ENCODE data around the gene IL19.
A peak's percentile ranks its signal among the peaks of the same experiment; 100 is the strongest.

Gene IL19

DNA sequence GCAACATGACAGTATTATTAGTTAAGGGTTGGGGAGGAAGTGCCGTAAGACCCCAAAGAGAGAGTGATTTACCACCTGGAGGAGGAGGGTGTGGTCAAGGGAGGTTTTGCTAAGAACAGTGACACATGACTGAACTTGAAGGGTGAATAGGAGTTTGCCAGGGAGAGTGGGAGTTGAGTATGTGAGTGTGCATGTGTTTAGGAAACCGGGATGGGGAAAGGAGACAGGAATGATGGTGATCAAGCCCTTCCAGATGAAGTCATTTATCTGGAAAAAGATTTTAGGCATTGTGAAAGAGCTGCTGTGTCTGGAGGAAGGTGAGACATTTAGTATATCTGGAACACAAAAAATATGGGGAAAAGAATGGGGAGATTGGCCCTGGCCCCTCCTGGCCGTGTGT, 29.8 kb downstream of the IL19 start:
- DNase-seq (ENCODE audit: low read depth): no peak

DNA sequence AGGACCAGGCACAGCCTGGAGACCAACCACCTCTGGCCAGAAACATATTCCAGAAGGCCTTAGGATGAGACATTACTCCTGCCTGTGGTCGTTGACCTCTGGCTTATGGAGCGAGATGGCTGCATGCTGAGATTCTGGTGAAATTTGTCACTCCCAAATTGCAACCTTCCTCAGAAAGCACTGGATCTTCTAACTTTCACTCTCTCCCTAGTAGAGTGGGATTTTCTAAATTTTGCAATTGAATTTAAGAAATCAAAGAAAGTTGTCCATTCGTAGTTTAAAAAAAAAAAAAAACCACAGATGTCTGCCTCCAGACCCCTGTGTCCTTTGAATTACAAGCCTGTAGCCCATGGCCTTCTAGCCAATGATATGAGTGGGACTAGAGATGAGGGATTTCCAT, 30.3 kb downstream of the IL19 start:
- no peak for DNase-seq (ENCODE audit: low read depth)

DNA sequence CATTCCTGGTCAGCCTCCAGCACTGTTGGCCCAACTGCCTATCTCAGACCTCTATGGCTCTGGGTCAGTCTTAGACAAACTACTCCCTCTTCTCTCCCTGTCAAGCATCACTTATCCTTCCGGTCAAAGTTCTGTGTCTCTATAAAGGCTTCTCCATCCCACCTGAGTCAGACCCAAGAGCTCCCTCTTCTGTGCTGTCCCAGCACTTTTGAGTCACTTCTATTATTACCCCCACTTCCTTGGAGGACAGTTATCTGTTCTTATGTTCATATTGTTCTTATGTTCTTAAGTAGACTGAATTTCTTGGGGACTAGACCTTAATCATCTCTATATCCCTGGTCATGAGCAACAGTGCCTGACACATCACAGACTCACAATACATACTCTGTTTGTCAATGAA, 30.9 kb downstream of the IL19 start:
- no peak for DNase-seq (ENCODE audit: low read depth)

DNA sequence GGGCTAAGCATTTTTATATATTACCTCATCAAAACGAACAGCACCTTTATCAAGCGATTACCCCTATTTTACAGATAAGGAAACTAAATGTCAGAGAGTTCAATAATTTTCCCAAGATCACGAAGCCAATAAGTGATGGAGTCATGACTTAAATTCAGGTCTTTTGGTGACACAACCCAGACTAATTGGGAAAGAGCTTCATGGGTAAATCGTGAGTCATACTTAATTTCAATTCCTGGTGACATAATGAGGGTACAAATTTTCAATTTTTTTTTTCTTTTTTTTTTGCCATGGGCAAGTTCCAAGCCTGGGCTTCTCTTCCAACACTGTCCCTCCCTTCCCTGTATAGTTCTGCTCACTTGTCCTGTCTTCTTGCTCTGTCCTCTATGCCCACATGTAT, 31.8 kb downstream of the IL19 start:
- no peak for DNase-seq (ENCODE audit: low read depth)

DNA sequence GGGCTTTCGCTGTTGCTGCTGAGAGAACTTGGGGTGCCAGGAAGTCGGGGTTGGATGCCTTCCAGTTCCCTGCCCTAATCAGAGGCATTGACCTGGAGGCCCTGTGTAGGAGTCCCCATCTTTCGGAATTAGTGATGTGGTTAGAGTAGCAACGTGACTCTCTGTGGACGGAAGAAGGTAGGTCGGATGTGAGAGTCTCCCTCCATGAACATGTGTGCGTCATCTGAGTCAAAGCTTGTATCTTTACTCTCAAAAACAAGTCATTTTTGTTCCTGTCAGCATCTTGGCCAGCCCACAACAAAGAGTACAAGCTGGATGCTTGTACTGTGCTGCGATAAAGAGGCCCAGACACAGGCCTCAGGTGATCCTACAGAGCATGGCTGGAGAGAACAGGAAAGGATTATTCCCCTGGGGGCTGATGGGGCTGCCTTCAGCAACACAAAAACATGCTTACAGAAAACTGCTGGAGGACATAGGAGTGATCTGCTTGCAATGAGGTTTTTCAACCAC, 32.7 kb downstream of the IL19 start:
- DNase-seq (ENCODE audit: low read depth): peak; percentile 59

- DNase-seq (ENCODE audit: low read depth): no peak
Observed at GRCh38 chr1:206804156-206804737, 33.7 kb downstream of the IL19 start.

- DNase-seq (ENCODE audit: low read depth): no peak
Observed at GRCh38 chr1:206805357-206805756, 34.8 kb downstream of the IL19 start.

DNA sequence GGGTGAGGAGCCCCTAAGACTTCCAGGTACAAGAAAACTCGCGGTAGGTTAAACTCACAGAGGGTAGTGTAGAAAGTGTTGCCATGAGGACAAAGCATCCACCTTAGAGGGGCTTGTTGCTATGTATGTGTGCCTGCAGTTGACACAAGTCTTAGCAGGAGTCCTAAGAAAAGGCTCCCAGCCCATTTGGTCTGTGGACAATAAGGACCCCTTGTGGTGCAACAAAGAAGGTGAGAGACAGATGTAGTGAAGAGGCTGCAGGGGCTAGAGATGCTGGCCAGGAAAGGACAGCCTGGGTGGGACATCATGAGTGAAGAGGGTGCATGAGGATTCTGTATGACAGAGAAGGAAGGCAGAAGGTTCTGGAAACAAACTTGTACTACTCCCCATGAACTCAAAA, 38.0 kb downstream of the IL19 start:
- no peak for DNase-seq (ENCODE audit: low read depth)

- no peak for DNase-seq (ENCODE audit: low read depth)
Observed at GRCh38 chr1:206809504-206810084, 39.0 kb downstream of the IL19 start.

DNA sequence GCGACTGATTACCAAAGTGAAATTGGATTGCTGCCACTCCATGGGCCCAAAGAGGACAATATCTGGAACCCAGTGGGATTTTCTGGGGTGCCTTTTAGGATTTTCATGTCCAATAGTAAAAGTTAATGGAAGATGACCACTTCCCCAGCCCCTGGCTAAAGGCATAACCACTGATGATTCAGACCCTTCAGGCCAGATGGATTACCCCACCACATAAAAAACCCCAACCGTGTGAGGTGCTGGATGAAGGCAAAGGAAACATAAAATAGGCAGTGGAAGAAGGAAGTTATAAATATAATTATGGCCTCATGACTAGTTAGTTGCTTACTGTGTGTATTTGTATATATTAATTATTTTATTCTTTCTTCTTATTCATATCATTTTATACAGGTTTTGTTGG, 41.9 kb downstream of the IL19 start:
- no peak for DNase-seq (ENCODE audit: low read depth)

- no peak for DNase-seq (ENCODE audit: low read depth)
Observed at GRCh38 chr1:206814716-206815341, 44.3 kb downstream of the IL19 start.

DNA sequence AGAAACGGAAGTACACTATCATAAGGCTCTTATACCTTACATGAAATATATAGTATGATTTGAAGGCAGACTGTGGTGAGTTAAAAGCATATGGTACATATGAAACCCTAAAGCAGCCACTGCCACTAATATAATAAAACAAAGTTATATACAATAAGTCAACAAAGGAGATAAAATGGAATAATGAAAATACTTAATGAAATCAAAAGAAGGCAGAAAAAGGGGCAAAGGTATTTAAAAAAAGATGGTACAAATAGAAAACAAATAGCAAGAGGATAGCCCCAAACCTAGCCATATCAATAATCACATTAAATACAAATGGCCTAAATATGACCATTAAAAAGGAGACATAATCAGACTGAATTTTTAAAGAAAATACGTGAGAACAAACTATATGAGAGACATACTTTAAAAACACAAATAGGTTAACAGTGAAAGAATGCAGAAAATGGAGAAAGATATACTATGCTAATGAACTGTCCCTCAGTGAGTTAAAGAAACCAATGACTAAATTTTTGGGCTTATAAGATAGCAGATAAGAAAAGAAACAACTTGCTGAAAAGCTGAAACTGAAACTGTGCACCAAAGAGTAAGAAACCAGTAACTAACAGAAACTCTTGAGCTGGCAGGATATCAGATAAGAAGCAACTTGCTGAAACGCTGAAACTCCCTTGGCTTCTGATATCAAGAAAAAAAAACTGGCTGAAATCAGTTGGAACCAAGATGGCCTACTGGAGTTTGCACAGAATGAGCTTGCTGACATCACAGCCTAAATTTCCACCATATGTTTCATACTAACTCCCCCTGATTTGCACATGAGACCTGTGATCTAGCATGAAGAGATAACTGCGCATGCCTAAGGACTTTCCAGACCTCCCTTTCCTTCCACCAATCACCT, 46.1 kb downstream of the IL19 start:
- no peak for DNase-seq (ENCODE audit: low read depth)

DNA sequence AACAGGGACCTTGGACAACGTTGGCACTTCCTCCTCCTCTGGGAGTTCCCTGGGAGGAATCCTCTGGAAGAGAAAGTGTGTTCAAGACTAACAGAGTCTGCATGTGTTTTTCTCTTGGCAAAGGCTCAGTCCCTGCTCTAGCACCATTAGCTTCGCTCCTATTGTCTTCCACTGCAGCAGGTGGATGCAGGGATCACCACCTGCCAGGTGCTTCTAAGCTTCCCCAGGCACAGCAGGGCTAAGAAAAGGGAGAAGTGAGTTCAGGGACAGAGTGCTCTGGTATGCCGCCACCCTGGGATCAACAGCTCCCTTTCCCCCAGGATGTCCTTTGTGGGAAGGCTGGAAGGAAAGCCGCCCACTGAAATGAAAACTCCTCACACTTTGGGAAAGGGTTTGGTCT, 50.9 kb downstream of the IL19 start:
- no peak for DNase-seq (ENCODE audit: low read depth)

DNA sequence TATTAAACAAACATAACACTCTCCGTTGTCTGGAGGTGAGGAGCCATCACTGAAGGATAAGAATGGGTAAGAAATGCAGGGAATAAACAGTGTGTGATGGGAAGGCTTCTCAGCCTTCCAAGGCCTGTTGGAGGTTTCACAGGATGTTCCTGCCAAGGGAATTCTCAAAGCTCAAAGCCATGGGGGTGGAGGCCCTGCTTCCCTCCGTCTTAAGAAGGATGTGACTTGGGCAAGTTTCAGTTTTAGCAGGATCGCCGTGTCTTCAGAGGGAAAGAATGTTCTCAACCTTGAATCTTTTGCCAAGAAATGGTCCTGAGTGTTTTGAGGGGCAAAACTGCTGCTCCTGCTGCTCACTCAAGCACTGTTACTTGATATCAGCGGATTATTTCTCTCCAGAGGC, 53.2 kb downstream of the IL19 start:
- no peak for DNase-seq (ENCODE audit: low read depth)

DNA sequence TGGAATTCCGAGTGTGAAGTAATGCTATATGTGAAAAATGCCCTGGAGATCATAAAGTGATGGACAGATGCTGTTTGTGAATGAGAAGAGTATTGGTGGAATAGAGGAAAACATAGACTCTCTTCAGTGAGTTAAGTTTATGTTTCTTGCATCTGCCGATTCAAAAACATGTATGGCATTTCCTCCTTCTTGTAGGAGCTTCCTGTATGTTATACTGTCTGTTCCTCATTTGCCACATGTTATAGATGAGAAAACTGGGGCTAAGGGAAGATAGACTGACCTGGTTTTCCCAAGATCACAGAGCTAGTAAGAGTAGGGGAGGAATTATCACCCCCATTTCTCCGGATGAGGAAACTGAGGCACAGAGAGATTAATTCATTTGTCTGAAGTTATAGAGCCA, 53.8 kb downstream of the IL19 start:
- no peak for DNase-seq (ENCODE audit: low read depth)

GRCh38 chr1:206826394-206826793, 55.8 kb downstream of the IL19 start:
- no peak for DNase-seq (ENCODE audit: low read depth)

DNA sequence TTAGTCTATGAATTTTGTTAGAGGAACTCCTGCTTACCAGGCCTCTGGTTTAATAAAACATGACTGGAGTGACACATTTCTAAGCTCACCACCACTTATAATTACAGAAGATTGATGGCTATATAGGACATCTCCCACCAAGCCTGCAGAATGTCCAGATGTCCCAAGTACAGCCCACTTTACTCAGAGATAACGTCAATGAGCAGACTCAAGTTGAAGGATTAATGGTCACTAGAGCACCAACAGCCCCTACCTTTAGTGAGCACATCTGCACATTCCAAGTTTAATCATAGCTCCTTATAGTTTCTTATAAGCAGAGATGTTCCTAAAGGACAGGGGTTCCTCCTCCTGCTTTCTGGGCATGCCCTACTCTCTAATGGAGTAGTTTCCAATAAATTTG, 57.5 kb downstream of the IL19 start:
- no peak for DNase-seq (ENCODE audit: low read depth)

DNA sequence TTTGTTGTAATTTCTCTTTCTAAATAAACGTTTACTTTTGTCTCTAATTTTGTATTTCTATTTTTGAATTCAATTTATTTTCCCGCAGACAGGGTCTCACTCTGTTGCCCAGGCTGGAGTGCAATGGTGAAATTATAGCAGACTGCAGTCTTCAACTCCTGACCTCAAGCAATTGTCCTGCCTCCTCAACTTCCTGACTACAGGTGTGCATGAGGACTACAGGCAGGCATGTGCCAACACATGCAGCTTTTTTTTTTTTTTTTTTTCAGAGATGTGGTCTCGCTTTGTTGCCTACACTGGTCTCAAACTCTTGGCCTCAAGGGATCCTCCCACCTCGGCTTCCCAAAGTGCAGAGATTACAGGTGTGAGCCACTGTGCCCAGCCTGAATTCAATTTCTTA, 58.2 kb downstream of the IL19 start:
- no peak for DNase-seq (ENCODE audit: low read depth)

DNA sequence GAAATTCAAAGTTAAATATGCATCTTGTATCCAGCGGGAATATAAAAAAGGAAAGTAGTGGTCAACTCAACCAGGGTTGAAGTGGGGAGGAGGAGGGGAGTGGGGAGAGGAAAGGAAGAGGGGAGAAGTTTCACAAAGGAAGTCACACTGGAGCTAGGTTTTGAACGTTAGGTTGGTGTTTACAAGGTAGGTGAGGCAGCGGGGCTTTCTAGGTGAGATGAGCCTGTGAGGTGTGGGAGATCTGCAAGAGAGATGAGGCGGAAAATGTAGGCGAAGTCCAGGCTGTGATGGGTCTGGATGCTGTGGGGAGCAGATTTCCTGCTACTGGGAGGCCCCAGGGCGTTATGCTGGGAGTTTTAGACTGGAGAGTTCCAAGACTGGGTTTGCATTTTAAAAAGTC, 58.7 kb downstream of the IL19 start:
- DNase-seq (ENCODE audit: low read depth): no peak

GRCh38 chr1:206829875-206830274, 59.3 kb downstream of the IL19 start:
- no peak for DNase-seq (ENCODE audit: low read depth)

DNA sequence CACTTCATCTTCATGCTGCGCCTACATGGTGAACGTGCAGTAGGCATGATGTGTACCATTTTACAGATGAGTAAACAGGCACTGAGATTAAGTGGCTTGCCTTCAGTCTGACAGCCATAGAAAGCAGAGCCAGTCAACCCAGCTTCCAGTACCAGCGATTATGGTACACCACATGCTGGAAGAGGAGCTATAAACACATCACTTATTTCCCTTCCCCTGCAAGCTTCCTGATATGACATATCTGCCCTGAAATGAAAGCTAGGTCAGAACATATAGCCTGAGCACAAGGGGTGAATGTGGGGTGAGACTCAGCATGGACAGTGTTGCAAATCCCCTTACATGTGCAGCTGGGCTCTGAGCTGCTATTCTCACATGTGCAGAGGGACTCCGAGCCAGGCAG, 61.1 kb downstream of the IL19 start:
- DNase-seq (ENCODE audit: low read depth): no peak

DNA sequence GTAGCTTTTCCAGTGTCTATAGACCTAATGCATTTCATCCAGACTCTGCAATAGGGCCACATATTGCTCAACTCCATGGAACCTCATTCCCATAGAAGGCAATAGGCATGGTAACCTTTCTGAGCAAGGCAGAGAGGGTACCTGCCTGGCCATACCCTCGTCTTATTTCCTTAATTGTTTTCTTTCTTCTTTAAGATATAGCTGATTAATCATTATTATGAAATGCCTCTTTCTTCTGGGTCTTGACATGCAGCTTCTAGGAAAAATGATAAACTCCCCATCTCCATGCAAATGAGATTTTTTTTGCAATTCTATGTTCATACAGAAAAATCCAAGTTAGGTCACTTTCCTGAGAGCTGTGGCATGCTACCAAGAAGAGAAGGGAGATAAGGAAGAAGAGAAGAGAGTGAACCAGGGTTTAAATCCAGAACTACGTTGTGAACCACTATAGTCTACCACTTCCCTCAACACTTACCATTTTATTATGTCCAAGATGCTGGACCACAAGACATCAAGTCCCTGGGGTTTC, 61.8 kb downstream of the IL19 start:
- DNase-seq (ENCODE audit: low read depth): no peak

Data from activated T-helper 9 cell treated with anti-CD3 and anti-CD28 coated beads, Interleukin-2, amount 50 U/mL, for 16 hours (primary cell).